ENCODE measurements around the gene PDE6H.

PDE6H gene

GRCh38 chr12:14997998-14998397, 25.2 kb downstream of the PDE6H start:
- FAIRE-seq: no peak
- DNase-seq (ENCODE audit: extremely low spot score, insufficient read length, low read depth): no peak

DNA sequence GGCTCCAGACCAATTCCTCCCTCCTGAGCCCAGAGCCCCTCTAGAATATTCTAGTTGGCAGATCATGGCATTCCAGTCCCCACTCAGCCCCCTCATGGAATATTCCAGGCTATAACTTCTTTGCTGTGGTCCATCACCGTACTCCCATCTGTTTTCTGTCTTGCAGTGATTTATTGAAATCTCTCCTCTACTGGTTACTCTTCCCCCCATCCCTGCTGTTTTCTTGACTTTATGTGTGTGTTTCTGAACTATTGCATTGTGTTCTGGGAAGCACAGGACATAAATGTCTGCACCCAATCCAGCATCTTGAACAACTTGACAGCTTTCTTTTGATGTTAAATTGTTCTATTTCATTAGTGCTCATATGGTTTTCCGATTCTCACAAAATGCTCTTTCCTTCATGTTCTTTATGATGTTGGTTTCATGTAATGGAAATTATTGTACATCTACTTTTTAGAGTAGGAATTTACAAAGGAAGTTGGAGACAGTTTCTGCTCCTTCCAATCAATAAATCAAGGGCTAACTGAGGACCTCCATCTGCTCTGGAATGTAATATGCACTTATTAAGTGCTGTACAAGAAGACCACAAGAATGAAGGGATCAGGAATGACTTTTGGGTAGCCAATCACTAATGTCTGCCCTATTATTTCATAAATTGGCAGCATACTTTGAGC, 26.3 kb downstream of the PDE6H start:
- no peak for FAIRE-seq

GRCh38 chr12:14999695-15000365, 27.0 kb downstream of the PDE6H start:
- no peak for DNase-seq (ENCODE audit: extremely low spot score, insufficient read length, low read depth)
- FAIRE-seq: no peak

More for the DNA sequence above, 26.3 kb downstream of the PDE6H start:
- DNase-seq (ENCODE audit: extremely low spot score, insufficient read length, low read depth): no peak

GRCh38 chr12:15000575-15000974, 27.7 kb downstream of the PDE6H start:
- no peak for DNase-seq (ENCODE audit: extremely low spot score, insufficient read length, low read depth)
- no peak for FAIRE-seq

GRCh38 chr12:15001733-15002382, 29.0 kb downstream of the PDE6H start:
- no peak for DNase-seq (ENCODE audit: extremely low spot score, insufficient read length, low read depth)
- FAIRE-seq: no peak

DNA sequence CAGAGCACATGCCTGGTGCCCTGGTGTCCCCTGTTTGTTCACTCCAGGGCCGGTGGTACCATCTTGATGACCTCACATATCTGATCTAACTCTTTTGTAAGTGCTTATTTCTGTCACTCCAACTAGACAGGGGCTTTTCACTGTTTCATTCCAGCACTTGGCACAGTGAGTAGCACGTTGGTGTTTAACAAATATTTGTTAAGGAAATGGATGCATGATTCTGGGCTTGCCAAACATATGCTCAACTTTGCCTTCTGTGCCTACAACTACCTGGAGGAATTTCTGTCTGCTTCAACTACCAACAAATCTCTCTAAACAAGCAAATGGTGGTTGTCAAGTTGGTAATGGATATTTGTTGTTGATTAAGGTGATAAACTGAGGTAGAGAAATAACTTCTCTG, 31.6 kb downstream of the PDE6H start:
- DNase-seq (ENCODE audit: extremely low spot score, insufficient read length, low read depth): no peak
- FAIRE-seq: no peak

DNA sequence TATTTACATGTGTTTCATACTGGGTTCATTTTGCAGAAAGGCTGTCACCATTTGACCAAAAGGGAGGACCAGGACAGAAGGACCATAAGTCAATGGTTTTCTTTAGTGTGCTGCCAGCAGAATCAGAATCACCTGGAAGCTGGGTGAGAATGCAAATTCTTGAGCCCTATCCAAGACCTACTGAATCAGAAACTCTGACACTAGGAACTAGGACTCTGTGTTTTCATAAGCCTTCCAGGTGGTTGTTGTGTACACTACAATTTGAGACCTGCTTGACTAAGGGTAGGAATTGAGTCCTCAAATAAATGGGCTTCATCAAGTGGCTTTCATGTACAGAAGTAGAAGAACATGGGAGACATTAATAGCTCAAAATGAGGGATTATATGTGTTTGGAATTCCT, 32.2 kb downstream of the PDE6H start:
- FAIRE-seq (no peak), DNase-seq (ENCODE audit: extremely low spot score, insufficient read length, low read depth) (no peak)

GRCh38 chr12:15007551-15007950, 34.7 kb downstream of the PDE6H start:
- DNase-seq (ENCODE audit: extremely low spot score, insufficient read length, low read depth) (no peak), FAIRE-seq (no peak)

DNA sequence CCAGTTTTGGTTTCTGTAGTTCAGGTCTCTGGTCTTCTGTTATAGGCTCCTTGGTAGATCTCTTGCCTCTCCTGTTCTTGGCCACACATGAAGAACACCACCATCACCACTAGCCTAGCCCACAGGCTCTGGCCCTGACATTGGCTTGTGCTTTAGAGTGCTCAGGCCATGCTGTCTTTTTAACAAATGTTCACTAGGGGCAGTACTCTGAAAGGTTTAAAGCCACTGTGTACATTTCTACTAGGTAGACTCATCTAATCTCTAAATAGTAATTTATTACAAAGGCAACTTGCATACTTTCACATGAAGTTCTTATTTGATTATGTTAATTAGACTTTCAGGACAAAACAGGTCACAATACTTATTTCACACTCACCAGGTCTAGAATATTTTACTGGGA, 38.3 kb downstream of the PDE6H start:
- DNase-seq (ENCODE audit: extremely low spot score, insufficient read length, low read depth): no peak
- FAIRE-seq: peak; percentile 59

DNA sequence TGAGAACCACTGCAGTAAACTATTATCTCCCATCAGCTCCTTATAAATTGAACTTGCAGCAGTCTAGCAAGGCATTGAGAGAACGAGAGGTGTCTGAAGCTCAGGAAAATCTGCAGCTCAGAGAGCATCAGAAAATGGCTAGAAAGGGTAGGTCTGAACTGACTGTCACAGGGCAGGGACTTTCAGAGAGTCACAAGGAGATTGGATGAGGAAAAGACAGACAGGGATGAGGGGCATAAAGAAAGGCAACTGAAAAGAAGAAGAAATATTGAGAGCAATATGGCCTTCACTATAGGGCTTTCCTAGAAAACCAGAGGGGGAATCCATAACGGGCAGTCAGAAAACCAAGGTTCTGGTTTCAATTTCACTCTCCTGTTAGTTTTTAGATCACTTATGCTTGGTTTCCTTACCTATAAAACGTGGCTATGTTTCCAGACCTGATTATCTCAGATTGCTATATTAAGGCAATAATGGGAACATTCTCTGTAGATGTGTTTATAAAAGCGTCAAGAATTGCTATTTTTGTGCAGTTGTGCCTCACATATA, 40.9 kb downstream of the PDE6H start:
- FAIRE-seq: no peak

GRCh38 chr12:15014708-15015107, 41.9 kb downstream of the PDE6H start:
- FAIRE-seq (no peak), DNase-seq (ENCODE audit: extremely low spot score, insufficient read length, low read depth) (no peak)

More for the DNA sequence above, 40.9 kb downstream of the PDE6H start:
- no peak for DNase-seq (ENCODE audit: extremely low spot score, insufficient read length, low read depth)

DNA sequence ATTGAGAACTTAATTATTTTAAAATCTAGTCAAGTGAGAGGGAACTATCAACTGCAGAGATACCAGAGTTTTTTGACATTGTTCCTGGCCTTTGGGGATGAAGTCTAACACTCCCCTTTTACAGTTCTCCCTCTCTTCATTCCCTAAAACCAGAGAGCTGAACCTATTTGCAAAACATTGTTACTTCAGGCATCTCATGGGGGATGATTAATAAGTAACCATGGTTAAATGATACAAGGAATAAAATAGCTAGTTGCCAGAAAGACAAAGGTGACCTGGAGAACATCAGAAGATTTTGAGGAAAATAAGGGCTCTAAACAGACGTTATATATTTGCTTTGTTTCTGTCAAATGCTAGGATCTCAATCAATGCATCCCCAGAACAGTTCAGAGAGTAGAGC, 42.3 kb downstream of the PDE6H start:
- DNase-seq (ENCODE audit: extremely low spot score, insufficient read length, low read depth): no peak

GRCh38 chr12:15020156-15020555, 47.3 kb downstream of the PDE6H start:
- FAIRE-seq (no peak), DNase-seq (ENCODE audit: extremely low spot score, insufficient read length, low read depth) (no peak)

More for the DNA sequence above, 42.3 kb downstream of the PDE6H start:
- FAIRE-seq: no peak
